Activated CD4-positive, alpha-beta T cell treated with anti-CD3 and anti-CD28 coated beads for 48 hours (primary cell): ENCODE results near the gene TMEM92.
"Not testable (repeated sequence)": the region's sequence is repeated elsewhere in the genome, so short reads cannot be mapped to it uniquely, and the experiment has no call there.

Source experiments
- DNase-seq: peaks from one replicate; pipeline ENCODE4 v3.0.0-alpha.2; 2020

The TMEM92 gene

GRCh38 chr17:50301891-50302584, 27.8 kb downstream of the TMEM92 start:
- no peak for DNase-seq

DNA sequence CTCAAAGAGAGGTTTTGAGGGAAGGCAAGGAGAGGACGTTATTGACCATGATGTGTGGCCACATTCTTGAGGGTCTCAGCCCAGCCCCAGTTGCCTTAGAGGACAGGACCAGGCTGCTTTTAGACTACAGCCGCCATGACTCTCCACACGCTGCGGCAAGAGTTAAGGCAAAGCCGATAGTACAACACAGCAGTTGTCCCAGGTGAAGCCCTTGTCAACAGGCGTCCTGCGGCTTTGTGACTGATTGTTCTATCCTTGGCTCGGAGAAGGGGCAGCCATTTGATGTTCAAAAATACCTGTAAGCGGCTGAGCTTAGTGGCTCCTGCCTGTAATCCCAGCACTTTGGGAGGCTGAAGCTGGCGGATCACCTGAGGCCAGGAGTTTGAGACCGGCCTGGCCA, 28.8 kb downstream of the TMEM92 start:
- DNase-seq, result no peak

- no peak for DNase-seq
Observed at GRCh38 chr17:50303596-50303995, 29.3 kb downstream of the TMEM92 start.

DNA sequence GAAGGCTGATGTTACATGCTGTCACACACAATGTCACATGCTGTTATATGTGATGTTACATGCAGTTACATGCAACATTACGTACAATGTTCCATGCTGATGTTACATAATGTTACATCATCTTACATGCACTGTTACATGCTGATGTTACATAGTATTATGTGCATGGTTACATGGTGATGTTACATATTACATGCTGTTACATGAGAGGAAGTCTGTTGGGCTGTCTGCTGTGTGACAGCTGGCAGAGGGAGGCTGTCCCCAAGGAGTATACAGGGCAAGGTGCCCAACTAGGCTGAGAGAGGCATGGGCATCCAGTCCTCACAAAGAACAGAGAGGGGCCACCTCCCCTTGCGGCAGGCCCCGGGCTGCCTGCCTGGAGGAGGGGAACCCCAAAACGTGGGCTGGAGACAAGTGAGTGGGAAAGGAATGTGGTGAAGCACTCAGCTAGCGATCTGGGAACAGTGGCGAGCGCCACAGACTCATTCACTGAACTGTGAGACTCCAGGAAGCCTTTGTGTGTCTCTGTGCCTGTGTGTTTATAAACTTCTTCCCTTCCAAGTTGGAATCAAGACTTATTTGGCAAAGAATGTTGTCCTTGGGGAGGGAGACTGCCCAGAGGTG, 30.6 kb downstream of the TMEM92 start:
- no peak for DNase-seq

DNA sequence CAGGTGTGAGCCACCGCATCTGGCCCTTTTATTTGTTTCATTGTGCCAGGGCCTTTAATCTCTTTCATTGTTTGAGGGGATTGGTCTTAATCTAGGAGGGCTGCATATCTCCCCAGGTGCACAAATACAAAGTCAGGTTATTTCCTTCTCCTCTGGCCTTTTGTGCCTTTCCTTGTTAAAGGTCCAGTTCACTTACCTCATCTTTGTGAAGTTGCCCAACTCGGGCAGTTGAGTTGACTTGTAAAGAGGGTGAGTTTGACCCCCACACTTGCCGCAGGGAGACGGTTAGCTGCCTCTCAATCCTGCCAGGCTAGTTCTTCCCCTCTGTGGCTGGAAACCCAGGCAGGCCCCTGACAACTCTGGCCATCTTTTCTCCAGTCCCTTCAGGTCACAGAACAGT, 33.4 kb downstream of the TMEM92 start:
- no peak for DNase-seq

DNA sequence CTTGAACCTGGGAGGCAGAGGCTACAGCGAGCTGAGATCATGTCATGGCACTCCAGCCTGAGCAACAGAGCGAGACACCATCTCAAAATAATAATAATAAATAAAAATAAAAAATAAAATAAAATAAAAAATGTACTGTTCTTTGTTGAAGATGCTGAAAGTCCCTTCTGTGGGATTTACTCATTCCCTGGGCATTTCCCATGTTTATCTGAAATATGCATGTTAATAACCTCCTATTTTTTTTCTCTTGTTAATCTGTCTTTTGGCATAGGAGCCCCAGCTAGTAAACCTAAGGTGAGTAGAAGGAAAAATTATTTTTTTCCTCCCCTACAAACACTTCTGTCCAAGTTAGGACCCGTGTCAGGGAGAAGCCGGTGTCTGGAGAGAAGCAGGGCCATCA, 34.4 kb downstream of the TMEM92 start:
- no peak for DNase-seq

DNA sequence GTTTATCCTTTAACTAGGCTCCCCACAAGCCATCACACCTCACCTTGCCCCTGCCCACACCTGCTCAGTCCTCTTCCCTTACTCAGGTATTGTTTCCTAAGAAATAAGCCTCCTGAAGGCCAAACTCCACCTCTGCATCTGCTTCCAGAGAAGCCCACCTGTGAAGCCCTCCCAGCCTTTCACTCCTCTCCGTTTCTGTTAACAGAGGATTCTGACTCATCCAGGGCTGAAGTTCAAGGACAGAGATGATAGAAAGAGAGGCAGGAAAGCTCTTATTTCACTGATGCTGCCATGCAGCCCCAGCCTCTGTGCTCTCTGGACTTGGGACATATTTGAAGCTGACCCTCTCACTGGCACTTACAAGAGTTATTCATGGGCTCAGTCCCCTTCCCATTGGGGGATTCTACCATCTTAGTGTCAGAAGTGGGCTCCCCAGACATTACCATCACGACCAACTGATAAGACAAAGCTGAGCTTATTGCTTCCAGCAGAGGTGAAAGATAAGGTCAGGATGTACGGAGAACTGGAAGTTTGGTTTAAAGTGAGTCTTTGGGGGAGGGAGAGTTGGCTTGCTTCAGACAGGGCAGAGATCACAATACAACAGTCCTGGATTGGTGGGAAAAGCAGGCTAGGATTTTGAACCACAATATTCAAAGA, 36.3 kb downstream of the TMEM92 start:
- DNase-seq, result no peak

GRCh38 chr17:50311112-50311460, 36.8 kb downstream of the TMEM92 start:
- no peak for DNase-seq

GRCh38 chr17:50311483-50311882, 37.2 kb downstream of the TMEM92 start:
- no peak for DNase-seq

DNA sequence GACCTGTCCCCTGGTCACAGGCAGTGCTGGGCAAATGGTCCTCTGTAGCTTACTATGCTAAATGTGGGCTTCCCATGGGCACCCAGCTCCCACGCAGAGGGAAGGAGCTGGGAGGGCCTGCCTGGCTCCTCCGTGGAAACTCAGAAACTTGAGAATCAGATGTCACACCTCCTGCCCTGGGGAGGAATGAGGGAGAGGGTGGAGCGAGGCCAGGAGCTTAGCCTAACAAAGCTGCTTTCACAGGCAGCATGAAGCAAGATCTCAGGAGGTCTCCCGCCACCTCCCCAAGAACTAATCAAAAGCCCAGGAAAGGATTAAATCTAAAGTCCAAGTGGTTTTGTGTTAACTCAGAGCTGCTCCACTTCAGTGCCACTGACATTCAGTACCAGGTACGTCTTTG, 38.0 kb downstream of the TMEM92 start:
- no peak for DNase-seq

- no peak for DNase-seq
Observed at GRCh38 chr17:50314456-50315011, 40.3 kb downstream of the TMEM92 start.

- no peak for DNase-seq
Observed at GRCh38 chr17:50316016-50316587, 41.8 kb downstream of the TMEM92 start.

GRCh38 chr17:50316660-50317059, 42.4 kb downstream of the TMEM92 start:
- not testable (repeated sequence) for DNase-seq

DNA sequence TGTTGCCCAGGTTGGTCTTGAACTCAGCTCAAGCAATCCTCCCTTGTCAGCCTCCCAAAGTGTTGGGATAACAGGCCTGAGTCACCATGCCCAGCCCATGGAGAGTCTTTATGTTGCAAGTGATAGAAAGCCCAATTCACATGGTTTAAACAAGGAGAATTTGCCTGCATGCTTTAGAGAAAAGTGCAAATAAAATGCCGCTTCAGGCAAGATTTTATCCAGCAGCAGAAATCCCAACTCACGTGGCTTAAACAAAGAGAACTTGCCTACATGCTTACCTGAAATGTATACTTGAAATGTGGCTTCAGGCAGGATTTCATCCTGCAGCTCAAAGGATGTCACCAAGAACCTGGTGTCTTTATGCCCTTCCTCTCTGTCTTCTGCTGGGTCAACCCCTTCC, 42.9 kb downstream of the TMEM92 start:
- no peak for DNase-seq

- no peak for DNase-seq
Observed at GRCh38 chr17:50318501-50319285, 44.4 kb downstream of the TMEM92 start.

DNA sequence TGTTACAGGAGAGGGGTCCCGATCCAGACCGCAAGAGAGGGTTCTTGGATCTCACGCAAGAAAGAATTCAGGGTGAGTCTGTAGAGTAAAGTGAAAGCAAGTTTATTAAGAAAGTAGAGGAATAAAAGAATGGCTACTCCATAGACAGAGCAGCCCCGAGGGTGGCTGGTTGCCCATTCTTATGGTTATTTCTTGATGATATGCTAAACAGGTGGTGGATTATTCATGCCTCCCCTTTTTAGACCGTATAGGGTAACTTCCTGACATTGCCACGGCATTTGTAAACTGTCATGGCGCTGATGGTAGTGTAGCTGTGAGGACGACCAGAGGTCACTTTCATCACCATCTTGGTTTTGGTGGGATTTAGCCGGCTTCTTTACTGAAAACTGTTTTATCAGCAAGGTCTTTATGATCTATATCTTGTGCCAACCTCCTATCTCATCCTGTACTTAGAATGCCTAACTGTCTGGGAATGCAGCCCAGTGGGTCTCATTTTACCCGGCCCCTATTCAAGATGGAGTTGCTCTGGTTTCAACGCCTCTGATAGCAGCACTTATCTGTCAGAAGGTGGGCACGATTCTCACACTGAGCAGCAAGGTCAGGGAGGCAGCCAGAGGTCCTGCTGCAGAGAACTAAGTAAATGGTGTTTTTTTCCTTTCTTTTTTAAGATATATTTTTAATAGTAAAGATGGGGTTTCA, 45.2 kb downstream of the TMEM92 start:
- DNase-seq, result no peak

GRCh38 chr17:50322271-50322670, 48.0 kb downstream of the TMEM92 start:
- DNase-seq, result no peak

GRCh38 chr17:50323060-50323459, 48.8 kb downstream of the TMEM92 start:
- no peak for DNase-seq

DNA sequence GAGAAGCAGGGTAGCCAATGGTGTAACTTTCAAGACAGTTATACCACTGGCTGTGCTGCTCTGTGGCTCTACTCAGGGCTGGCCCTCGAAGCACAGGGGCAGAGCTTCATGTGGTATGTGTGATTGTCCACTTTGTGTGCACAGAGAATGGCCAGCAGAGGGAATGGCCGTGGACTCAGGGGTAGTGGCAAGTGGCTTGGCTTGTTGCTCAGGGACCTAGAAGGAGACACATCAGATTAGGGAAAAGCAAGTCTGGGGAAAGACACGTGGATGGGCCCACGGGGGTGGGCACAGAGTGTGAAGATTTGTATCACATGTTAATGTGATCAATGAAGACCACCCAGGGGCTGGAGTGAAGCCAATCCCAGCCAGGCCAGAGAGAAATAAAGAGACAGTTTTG, 51.6 kb downstream of the TMEM92 start:
- DNase-seq, result no peak

- no peak for DNase-seq
Observed at GRCh38 chr17:50326831-50327364, 52.6 kb downstream of the TMEM92 start.

DNA sequence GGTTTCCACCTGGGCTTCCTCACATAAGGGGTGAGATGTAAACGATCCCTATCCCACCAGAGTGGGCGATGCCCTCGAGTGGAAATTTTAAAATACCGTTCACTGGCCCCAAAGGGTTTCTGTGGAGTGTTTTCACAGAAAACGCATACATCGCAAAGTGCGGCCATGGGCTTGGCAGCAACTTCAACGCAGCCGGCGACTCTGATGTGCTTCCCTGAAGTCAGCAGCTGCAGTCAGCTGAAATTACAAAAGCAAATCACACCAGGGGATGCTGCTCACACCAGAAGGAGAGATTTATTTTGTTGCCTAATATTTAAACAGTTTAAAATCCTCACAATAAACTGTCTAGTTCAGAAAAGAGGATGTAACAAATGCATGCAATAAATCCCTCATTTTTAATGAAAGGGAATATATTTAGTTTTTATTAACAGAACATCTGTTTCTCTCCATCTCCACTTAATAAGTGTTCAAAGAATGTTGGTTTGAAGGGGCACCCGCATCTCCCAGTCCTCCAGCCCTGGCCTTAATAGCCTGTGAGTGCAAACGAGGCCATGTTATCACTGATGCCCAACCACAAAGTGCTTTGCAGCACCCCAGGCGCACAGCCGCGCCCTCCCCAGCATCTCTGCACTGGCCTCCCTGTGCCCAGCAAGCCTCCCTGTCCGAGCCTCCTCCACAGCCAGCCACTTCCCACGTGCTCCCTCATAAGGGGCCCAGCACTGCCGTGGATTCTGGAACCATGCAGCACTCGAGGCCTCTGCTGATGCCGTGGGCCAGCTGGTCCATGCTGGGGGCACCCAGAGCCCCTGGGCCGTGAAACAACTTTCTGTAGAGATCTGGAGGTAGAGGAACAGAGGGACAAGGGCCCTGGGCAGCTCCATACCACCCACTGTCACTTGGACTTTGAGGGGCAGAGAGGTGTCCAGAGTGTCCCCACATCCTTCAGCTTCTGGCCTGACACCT, 54.4 kb downstream of the TMEM92 start:
- DNase-seq, result no peak
